ENCODE results near the gene PLOD1.

DNA sequence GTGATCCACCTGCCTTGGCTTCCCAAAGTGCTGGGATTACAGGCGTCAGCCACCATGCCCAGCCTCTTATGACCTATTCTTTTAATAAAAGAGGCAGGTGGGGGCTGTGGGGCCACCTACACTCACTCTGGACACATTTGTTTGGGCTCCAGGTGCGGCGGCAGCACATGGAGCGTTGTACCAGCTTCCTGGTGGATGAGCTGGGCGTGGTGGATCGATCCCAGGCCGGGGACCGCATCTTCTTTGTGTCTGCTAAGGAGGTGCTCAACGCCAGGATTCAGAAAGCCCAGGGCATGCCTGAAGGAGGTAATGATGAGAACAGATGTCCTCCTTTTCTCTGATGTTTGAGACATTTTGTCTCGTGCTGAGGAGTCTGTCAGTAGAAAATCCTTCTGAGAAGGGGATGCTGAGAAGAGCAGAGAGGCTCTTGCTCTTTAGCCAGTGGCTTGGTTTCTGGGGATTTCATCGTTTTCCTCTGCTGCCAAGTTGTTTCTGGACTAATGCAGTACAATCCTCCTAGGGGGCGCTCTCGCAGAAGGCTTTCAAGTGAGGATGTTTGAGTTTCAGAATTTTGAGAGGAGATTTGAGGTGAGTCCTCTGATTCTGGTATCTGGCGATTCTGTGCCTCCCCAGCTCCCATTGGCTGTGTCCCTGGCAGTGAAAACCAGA is 66.9 kb downstream of the PLOD1 start:
- no peak for TF ChIP-seq POLR2AphosphoS5 (IDR thresholded peaks at IDR 0.05)
- TF ChIP-seq, protein P1, sequence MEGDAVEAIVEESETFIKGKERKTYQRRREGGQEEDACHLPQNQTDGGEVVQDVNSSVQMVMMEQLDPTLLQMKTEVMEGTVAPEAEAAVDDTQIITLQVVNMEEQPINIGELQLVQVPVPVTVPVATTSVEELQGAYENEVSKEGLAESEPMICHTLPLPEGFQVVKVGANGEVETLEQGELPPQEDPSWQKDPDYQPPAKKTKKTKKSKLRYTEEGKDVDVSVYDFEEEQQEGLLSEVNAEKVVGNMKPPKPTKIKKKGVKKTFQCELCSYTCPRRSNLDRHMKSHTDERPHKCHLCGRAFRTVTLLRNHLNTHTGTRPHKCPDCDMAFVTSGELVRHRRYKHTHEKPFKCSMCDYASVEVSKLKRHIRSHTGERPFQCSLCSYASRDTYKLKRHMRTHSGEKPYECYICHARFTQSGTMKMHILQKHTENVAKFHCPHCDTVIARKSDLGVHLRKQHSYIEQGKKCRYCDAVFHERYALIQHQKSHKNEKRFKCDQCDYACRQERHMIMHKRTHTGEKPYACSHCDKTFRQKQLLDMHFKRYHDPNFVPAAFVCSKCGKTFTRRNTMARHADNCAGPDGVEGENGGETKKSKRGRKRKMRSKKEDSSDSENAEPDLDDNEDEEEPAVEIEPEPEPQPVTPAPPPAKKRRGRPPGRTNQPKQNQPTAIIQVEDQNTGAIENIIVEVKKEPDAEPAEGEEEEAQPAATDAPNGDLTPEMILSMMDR (IDR thresholded peaks at IDR 0.05) = no peak
